Stimulated activated naive B cell treated with anti-CD40 and anti-IgM and Interleukin-4, amounts not matched to agents 10 μg/mL and 1 μg/mL and 100 μg/mL, for 72 hours (primary cell): ENCODE measurements around the gene HTR1B.

ENCODE experiments used
- ATAC-seq, 2 donors: fragments of 150-1000 bp; cut with Tn5 transposase; replicated peaks; 2 replicates each; pipeline ENCODE4 v1.10.0; 2021; ENCODE audit warnings: moderate library complexity in 1 of 2
- DNase-seq: peaks from one replicate; pipeline ENCODE4 v3.0.0; 2021
- H3K27ac Mint-ChIP-seq: one replicate; pipeline ENCODE4 v1.8.0; 2022; ENCODE audit warnings: mild to moderate bottlenecking, mixed read lengths
- H3K27me3 Mint-ChIP-seq, 2 donors: one replicate each; pipeline ENCODE4 v1.8.0; 2022; ENCODE audit warnings: mixed read lengths in 2 of 2
- H3K36me3 Mint-ChIP-seq, 2 donors: one replicate each; pipeline ENCODE4 v1.8.0; 2022; ENCODE audit warnings: mixed read lengths in 2 of 2, mild to moderate bottlenecking in 1 of 2
- H3K4me1 Mint-ChIP-seq, 2 donors: one replicate each; pipeline ENCODE4 v1.8.0; 2022; ENCODE audit warnings: mixed read lengths in 2 of 2, mild to moderate bottlenecking in 1 of 2
- H3K4me3 Mint-ChIP-seq, 2 donors: one replicate each; pipeline ENCODE4 v1.8.0; 2022; ENCODE audit warnings: mild to moderate bottlenecking in 2 of 2, mixed read lengths in 2 of 2, moderate library complexity in 1 of 2
- H3K9me3 Mint-ChIP-seq, 2 donors: one replicate each; pipeline ENCODE4 v1.8.0; 2022; ENCODE audit warnings: mixed read lengths in 2 of 2, mild to moderate bottlenecking in 1 of 2

The HTR1B gene, protein sequence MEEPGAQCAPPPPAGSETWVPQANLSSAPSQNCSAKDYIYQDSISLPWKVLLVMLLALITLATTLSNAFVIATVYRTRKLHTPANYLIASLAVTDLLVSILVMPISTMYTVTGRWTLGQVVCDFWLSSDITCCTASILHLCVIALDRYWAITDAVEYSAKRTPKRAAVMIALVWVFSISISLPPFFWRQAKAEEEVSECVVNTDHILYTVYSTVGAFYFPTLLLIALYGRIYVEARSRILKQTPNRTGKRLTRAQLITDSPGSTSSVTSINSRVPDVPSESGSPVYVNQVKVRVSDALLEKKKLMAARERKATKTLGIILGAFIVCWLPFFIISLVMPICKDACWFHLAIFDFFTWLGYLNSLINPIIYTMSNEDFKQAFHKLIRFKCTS

DNA sequence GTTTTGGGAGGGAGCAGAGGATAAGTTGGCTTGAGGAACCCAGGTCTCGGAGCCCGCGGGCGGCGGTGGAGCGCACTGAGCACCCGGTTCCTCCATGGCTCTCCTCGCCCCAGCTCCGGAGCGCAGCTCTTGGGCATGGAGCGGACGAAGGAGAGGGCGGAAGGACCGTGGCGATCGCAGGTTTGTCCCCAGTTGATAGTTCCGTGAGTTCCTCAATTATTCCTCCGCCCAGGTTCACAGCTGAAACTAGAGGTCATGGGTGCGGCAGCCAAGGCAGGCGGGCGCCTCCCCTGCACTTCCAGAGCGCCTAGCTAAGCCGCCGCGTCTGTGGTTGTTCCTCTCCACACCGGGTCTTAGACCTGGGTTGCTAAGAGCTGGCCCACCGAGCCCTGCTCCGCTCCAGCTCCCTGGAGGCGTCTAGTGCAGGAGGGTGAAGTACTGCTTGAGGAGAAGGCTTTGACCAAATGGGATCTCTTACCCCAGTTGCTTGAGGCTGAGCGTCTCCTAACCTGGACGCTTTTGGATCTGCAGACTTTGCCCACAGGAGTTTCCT is at the start of gene HTR1B:
Gene HTR1B, minus strand, starts transcription at position 184 of the 553 bp plus-strand sequence. Its CDS starts 88 bp downstream, at position 96.
- Mint-ChIP-seq H3K4me1 (peaks cover 23 to 29% of the 10 kb centered on the region in 2 donors), H3K36me3 (peaks cover 0 to 8% of the 10 kb centered on the region in 2 donors), H3K4me3 (peak within 1 kb of the TSS; percentile 66 to 67), H3K27ac (peak within 1 kb of the TSS; percentile 4), H3K9me3 (peaks cover 0 to 4% of the 10 kb centered on the region in 2 donors), H3K27me3 (peaks cover 68 to 76% of the 10 kb centered on the region in 2 donors)
- ATAC-seq (no peak), DNase-seq (no peak)

DNA sequence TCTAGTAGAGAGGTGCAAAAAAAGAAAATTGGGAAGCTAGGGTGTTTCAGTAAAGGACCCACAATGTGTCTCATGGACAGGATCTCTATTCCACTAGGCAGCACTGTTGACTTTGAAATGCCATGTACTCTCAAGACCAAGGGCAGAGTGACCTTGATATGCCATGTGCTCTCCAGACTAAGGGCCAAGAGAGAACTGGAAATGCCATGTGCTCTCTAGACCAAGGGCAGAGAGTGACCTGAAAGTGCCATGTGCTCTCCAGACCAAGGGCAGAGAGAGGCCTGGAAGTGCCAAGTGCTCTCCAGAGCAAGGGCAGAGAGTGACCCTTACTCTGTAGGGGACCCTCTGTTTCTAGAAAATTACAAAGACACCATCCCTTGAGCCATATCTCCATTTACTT is 49.3 kb upstream of the HTR1B start:
- Mint-ChIP-seq H3K27me3 (no peaks in the 10 kb centered on the region), H3K36me3 (no peaks in the 10 kb centered on the region), H3K4me3 (no peak overlapping the region), H3K4me1 (no peaks in the 10 kb centered on the region), H3K9me3 (peaks cover 13 to 16% of the 10 kb centered on the region in 2 donors), H3K27ac (no peak overlapping the region)
- ATAC-seq, result no peak
- DNase-seq, result no peak

DNA sequence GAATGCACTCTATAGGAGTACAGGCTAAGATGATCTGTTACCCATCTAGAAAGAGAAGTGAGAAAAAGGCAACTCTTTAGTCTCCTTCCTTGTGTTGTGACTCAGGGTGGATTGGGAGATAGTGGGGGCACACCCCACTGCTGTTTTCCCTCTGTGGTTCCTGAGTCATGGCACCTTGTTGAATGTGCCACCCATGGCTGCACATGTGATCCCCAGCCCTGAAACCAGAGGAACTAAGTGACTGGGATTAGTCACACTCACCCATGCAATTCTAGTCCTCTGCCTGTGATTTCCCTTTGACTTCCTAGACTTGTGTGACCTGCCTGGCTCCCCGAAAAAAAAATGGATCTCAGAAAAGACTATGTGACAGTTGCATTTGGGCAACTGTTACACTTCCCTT is 48.6 kb upstream of the HTR1B start:
- Mint-ChIP-seq H3K27me3 (no peaks in the 10 kb centered on the region), H3K4me1 (no peaks in the 10 kb centered on the region), H3K36me3 (no peaks in the 10 kb centered on the region), H3K27ac (no peak overlapping the region), H3K9me3 (peaks cover 13 to 19% of the 10 kb centered on the region in 2 donors), H3K4me3 (no peak overlapping the region)
- no peak for ATAC-seq
- DNase-seq, result no peak

DNA sequence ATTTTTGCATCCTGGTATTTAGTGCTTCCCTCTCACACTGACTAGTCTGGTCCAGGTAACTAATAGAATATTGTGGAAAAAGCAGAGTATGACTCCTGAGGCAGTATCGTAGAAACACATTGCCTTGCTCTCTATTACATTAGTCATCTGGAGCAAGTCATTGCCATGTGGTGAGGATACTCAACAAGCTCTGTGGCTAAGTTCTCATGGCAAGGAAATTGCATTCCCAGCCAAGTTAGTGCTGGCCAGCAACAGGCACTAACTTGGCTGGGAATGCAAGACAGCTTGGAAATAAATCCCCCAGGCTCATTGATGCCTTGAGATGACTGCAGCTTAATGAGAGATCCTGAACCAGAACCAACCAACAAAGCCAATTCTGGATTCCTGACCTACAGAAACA is 39.7 kb upstream of the HTR1B start:
- H3K9me3 Mint-ChIP-seq, result peaks cover 0 to 3% of the 10 kb centered on the region in 2 donors
- no peaks in the 10 kb centered on the region for H3K36me3 Mint-ChIP-seq
- no peak overlapping the region for H3K4me3 Mint-ChIP-seq
- no peak for DNase-seq
- H3K27me3 Mint-ChIP-seq, result no peaks in the 10 kb centered on the region
- no peak for ATAC-seq
- H3K4me1 Mint-ChIP-seq, result no peaks in the 10 kb centered on the region
- no peak overlapping the region for H3K27ac Mint-ChIP-seq

DNA sequence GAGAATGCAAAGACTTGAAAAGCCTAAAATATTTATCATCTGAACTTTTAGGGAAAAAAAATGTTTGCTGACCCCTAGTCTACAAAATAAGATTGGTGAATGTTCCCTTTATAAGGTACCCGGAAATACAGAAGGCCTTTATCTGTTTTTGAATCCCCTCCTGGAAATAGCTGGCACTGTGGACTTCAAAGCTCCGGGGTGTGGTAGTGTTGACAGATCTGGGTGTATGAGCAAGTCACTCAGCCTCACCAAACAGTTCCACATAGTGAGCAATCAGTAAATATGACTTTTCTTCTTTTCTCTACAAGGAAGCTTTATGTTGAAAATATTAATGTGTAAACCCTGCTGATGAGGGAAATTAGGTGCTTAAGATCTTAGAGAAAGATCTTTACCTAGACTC is 29.2 kb upstream of the HTR1B start:
- no peaks in the 10 kb centered on the region for H3K27me3 Mint-ChIP-seq
- no peaks in the 10 kb centered on the region for H3K9me3 Mint-ChIP-seq
- DNase-seq, result no peak
- no peak overlapping the region for H3K27ac Mint-ChIP-seq
- H3K4me1 Mint-ChIP-seq, result no peaks in the 10 kb centered on the region
- no peak overlapping the region for H3K4me3 Mint-ChIP-seq
- ATAC-seq, result no peak
- no peaks in the 10 kb centered on the region for H3K36me3 Mint-ChIP-seq

DNA sequence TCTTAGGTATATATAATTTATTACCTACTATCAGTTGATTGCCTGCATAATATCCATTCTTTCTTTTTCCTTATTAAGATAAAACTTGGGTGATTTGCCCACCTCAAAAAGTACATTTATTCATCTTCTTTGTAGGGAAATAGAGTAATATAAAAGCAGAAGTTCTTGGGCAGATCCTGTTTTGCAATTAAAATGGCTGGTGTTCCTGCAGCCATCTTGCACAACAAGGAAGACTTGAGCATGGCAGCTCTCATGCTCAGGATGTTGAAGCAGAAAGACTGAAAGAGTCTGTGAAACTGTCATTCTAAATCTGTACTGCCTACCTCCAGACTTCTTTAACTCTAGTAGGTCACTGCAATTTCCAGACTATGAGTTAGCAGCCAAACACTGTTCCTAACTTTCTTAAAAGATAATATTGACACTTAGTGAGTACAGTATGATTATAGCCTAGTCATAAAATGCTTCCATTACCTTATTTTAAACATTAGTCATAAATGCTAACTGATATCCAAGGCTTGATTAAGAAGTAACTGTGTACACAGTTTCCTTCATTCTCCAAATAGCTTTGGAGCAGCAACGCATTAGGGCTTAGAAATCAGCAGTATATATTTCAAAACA is 24.6 kb upstream of the HTR1B start:
- Mint-ChIP-seq H3K9me3 (no peaks in the 10 kb centered on the region), H3K27me3 (no peaks in the 10 kb centered on the region), H3K36me3 (no peaks in the 10 kb centered on the region), H3K27ac (no peak overlapping the region), H3K4me3 (no peak overlapping the region), H3K4me1 (no peaks in the 10 kb centered on the region)
- ATAC-seq, result no peak
- no peak for DNase-seq

DNA sequence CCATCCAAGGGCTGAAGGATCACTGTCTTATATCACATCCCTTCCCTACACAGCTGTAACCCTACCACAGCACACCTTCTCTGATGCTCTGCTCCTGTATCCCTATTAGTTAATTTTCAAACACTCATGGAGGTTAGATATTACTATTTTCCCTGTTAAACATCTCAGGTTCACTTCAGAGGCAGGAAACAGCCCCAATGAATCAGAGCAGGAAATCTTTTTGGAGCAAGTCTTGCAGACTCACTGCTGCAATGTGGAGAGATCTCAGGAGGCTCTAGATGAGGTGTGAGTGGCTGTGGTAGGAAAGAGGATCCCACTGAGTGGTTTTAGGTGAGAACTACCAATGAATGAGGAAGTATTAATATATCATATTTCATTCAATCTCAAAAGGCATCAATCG is 19.7 kb upstream of the HTR1B start:
- Mint-ChIP-seq H3K36me3 (no peaks in the 10 kb centered on the region), H3K4me1 (no peaks in the 10 kb centered on the region), H3K27ac (no peak overlapping the region), H3K4me3 (no peak overlapping the region), H3K9me3 (no peaks in the 10 kb centered on the region), H3K27me3 (peaks cover 0 to 6% of the 10 kb centered on the region in 2 donors)
- ATAC-seq (no peak), DNase-seq (no peak)

DNA sequence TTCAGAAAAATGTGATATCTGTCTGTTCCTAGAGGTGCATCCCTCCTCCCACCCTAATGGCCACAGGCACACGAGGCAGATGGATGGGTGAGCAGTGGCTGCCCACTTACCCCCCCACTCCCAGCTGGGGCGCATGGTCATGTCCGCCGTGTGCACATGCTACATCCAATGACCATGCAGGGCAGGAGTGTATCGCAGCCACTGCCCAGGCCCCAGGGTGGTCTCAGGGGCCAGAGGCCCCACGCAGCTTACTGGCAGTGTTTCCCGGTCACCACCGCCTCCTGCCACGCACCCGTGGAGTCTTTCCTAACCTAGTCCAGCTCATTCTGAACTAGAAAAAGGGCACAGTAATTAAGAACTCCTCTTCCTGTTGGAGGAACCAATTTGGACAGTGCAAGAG is 11.7 kb upstream of the HTR1B start:
- no peak overlapping the region for H3K27ac Mint-ChIP-seq
- no peaks in the 10 kb centered on the region for H3K36me3 Mint-ChIP-seq
- peaks cover 3 to 6% of the 10 kb centered on the region in 2 donors for H3K27me3 Mint-ChIP-seq
- H3K9me3 Mint-ChIP-seq, result no peaks in the 10 kb centered on the region
- H3K4me3 Mint-ChIP-seq, result no peak overlapping the region
- DNase-seq (no peak), ATAC-seq (no peak)
- peaks cover 0 to 2% of the 10 kb centered on the region in 2 donors for H3K4me1 Mint-ChIP-seq

DNA sequence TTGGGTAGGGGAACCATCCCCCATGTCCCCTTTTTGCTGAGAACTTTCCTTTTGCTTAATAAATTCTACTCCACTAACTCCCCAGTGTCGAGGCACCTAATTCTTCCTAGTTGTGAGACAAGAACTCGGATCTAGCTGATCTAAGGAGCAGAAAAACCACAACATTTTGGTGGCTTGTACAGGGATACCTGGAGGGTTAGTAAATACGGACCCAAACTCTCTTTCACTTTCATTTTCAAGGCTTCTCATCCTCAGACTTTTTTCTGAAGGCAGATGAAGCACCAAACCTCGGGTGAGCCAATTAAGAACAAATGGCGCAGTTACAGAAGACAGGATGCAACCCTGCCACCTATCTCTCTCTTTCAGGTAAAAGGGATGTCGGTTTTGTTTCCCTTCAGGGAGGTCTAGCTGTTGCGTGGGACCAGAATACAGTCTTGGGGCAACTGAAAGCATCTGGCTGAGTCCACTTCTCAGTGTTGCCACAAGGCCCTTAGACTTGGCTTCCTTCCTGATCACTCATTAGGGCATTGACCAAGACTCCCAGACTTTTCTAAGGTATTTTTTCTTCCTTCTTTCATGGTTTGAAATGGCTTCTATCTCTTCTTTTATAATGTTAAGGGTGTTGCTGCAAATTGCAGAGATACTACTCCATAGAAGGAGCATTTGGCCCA is 11.1 kb upstream of the HTR1B start:
- no peaks in the 10 kb centered on the region for H3K36me3 Mint-ChIP-seq
- no peak for ATAC-seq
- no peak overlapping the region for H3K27ac Mint-ChIP-seq
- H3K9me3 Mint-ChIP-seq, result no peaks in the 10 kb centered on the region
- DNase-seq, result no peak
- peaks cover 0 to 2% of the 10 kb centered on the region in 2 donors for H3K4me1 Mint-ChIP-seq
- H3K27me3 Mint-ChIP-seq, result peaks cover 3 to 5% of the 10 kb centered on the region in 2 donors
- no peak overlapping the region for H3K4me3 Mint-ChIP-seq

DNA sequence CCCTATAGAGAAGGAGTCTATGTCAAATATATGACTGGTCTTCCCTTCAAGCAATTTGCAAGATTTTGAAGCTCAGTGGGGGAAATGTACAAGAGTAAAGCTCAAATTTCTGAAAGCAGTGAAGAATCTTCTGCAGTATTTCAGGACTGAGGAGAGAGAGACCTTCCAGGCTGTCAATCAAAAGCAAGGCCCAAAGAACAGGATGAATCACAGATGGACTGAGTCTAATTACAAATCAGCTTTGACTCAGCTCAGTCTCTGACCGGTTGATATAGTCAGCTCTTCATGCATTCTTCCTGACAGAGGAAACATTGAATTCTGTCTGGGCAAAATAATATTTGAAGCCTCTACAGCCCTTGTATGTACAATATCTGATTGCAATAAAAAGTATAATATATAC is 7.7 kb upstream of the HTR1B start:
- Mint-ChIP-seq H3K4me3 (no peak overlapping the region), H3K27ac (no peak overlapping the region), H3K27me3 (peaks cover 20 to 22% of the 10 kb centered on the region in 2 donors), H3K9me3 (peaks cover 0 to 1% of the 10 kb centered on the region in 2 donors), H3K4me1 (peaks cover 6 to 8% of the 10 kb centered on the region in 2 donors), H3K36me3 (no peaks in the 10 kb centered on the region)
- ATAC-seq (no peak), DNase-seq (no peak)

DNA sequence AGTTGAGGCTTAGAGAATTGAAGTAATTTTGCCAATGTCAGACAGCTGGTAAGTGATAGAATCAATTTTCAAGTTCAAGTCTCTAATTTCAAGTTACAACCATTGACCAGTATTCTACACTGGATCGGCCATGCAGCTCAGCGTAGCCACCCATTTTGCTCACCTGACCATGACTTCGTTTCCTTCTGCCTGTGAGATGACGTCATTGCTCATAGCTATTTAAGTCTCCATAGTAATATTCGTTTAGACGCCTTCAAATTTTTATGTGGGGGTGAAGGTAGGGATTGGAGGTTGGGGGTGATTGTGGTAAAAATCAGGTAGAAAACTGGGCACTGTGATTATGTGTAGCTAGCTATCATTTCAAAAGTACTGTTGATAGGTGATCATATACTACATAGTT is 5.6 kb upstream of the HTR1B start:
- no peaks in the 10 kb centered on the region for H3K36me3 Mint-ChIP-seq
- H3K4me3 Mint-ChIP-seq, result no peak overlapping the region
- no peak for ATAC-seq
- no peak overlapping the region for H3K27ac Mint-ChIP-seq
- H3K9me3 Mint-ChIP-seq, result peaks cover 0 to 1% of the 10 kb centered on the region in 2 donors
- DNase-seq, result no peak
- H3K4me1 Mint-ChIP-seq, result peaks cover 10 to 13% of the 10 kb centered on the region in 2 donors
- H3K27me3 Mint-ChIP-seq, result peaks cover 37 to 43% of the 10 kb centered on the region in 2 donors

DNA sequence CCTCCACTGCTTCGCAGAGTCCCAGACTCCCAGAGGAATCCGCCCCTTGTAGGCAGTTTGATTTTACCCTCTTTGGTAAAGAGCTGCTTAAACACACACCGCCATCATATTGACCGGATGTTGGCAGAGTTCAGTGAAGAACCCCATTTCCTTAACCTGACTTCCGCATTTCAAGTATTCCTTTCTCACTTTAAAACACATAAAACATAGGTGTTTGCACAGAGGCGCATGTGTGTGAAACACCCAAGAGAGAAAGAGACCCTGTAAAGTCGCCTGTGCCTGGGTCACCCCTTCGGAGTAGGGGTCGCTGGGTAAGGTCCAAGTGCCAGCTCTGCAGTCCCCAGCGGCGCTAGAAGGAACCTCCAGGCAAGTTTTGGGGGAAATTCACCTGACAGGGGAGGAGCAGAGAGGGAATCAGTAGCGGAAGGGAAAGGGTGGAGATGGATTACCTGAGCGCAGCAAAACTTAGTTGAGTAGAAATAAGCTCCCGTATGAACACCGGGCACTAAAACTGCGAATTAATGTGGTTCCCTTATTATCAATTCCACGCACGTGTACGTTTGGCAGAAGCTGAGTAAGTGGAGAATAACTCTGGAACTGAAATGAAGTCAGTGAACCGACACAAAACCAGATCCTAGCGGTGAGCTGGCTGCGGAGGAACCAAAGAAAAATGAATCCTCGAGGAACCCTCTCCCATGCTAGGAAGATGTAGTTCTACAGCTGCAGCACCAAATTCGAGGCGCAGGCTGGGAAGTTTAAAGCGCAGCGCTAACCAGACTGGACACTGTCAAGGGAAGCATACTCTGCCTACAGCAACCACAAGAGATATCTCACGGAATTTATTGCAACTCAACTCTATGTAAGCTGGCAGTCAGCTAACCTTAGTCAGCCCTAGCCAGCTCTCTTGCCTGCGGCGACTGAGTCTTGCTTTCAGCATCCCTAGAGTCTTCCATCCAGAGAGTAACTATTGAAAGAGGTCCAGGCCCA is 3.5 kb upstream of the HTR1B start:
- H3K9me3 Mint-ChIP-seq, result peaks cover 0 to 4% of the 10 kb centered on the region in 2 donors

DNA sequence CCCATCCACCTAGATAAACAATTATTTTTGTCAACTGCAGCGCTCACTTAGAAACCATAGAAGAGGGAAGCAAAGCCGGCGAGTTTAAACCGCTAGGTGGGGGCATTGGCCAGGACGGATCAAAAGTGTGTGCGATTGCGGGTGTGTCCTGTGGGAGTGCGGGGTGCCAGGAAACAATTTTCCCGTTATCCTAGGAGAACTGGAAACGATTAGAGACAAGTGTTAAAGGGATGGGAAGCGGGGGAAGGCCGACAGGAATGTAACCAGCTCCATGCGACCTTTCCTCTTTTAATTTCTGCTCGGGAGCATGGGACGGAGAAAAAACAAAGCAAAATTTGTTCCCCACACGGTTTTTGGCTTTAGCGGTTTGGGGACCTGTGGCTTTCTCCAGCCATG is 2.8 kb upstream of the HTR1B start:
- H3K27me3 Mint-ChIP-seq, result peaks cover 60 to 70% of the 10 kb centered on the region in 2 donors
- peaks cover 0 to 4% of the 10 kb centered on the region in 2 donors for H3K9me3 Mint-ChIP-seq
- H3K36me3 Mint-ChIP-seq, result peaks cover 0 to 8% of the 10 kb centered on the region in 2 donors
- ATAC-seq (peak; percentile 79 to 87), DNase-seq (no peak)
- no peak overlapping the region for H3K27ac Mint-ChIP-seq
- peak overlapping the region; percentile 84 to 94 for H3K4me3 Mint-ChIP-seq
- H3K4me1 Mint-ChIP-seq, result peaks cover 23 to 29% of the 10 kb centered on the region in 2 donors

More for the DNA sequence above, 3.5 kb upstream of the HTR1B start:
- Mint-ChIP-seq H3K4me3 (peak overlapping the region; percentile 84 to 94), H3K36me3 (peaks cover 0 to 8% of the 10 kb centered on the region in 2 donors), H3K27me3 (peaks cover 54 to 65% of the 10 kb centered on the region in 2 donors), H3K27ac (peak overlapping the region; percentile 53), H3K4me1 (peaks cover 23 to 29% of the 10 kb centered on the region in 2 donors)
- ATAC-seq (peak; percentile 76), DNase-seq (no peak)
